Hypothalamus (tissue), 51 donors: ENCODE measurements around the gene NID2.

Experiments used
- DNase-seq, 51 donors: peaks; one replicate each; lab custom pipeline; 2025; lab: John Stamatoyannopoulos, UW

Gene NID2

GRCh38 chr14:52059649-52060048, 9.2 kb downstream of the NID2 start:
- DNase-seq, result no peak

- DNase-seq, result no peak
These were observed 10.5 kb downstream of the NID2 start for GRCh38 chr14:52058341-52058740.

GRCh38 chr14:52055167-52055566, 13.7 kb downstream of the NID2 start:
- no peak for DNase-seq

DNA sequence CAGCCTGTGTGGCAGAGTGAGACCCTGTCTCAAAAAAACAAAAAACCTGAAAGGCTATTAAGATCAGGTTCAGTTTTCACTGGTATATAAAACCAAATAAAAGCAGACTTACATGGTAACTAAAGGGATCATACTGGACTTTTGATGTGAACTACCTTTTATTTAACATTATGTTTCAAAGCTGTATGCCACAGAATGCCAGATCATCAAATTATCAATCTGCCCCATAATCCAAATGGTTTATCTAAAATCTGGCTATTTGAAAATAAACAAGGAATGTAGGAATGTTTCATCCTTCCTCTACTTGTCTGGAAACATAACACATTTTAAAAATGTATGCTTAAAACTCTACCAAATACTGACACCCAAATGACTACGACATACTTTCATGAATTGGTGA, 14.2 kb downstream of the NID2 start:
- no peak for DNase-seq

GRCh38 chr14:52053044-52053443, 15.8 kb downstream of the NID2 start:
- DNase-seq, result no peak

- no peak for DNase-seq
These were observed 16.4 kb downstream of the NID2 start for GRCh38 chr14:52052288-52052943.

GRCh38 chr14:52051871-52052270, 17.0 kb downstream of the NID2 start:
- no peak for DNase-seq

DNA sequence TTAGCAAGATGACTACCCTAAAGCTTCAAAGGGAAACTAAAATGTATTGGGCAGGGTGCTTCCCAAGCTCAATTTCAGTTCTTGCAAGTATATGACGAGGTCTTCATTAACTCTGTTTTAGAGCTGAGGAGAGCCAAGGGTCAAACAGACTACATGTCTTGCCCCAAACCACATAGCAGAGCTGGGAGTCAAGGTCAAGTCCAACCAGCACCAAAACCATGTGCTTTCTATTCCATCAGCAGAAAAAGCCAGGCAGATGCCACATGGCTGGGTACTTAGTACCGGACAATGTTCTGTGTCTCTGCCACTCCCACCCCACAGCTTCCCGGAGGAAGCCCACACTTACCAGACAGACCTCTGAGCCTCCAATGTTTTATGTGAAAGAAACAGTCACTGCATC, 17.6 kb downstream of the NID2 start:
- no peak for DNase-seq

DNA sequence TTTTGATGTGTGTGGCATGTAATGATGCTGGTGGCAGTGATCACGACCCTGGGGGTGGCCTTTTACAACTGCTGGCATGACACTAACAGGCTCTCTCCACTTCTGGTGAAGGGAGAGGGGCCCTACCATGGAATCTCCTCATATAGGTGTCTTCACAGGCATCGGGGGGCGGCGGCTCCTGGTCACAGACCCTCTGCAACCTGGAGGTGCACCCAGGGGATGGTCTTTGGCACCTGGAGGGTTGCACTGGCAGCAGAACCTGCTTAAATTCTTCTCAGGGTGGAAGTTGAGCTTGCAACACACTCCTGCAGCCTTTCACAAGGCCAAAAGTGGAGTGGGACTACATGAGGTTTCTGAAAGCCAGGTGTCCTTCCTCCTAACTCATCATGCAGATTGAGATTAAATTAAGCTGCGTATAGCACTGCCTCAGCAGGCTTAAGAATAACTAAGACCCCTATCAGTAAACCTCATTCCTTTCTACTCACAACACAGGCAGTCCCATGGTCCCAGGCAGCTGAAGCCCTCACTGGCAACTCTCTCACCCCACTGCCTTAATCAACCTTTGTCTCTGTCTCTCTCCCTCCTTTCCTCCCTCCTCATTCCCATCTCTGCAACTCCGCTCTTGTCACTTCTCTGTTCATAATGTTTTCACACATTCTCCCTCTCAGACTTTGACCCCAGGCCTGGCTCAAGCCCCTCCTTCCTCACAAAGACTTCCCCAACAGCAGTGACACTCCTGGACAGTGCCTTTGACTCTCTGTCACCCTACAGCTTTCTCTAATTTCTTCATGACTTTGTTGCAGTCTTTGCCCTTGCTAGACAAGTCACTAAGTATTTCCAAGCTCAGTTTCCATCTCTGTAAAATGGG, 18.9 kb downstream of the NID2 start:
- no peak for DNase-seq

DNA sequence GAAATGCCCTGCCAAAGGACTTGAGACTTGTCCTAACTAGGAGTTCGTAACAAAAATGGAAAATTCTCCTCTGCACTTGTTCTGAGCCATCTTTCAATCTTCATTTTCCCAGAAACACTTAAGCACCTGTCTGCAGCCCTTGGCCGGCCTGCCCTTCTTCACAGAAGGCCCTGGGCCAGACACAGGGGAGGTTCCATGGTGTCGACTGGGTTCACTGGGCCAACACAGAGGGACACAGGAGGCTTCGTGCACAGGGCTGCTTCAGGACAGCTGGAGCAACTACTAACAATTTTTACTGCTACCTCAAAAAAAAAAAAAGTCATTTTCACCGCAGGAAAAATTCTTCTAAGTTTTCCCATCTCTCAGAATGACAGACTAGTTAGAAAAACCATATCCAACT, 19.6 kb downstream of the NID2 start:
- DNase-seq, result no peak

- peak in 1 of 51 donors; percentile 9 for DNase-seq
These were observed 20.1 kb downstream of the NID2 start for GRCh38 chr14:52048641-52049204.

- DNase-seq, result no peak
These were observed 20.7 kb downstream of the NID2 start for GRCh38 chr14:52048116-52048515.

DNA sequence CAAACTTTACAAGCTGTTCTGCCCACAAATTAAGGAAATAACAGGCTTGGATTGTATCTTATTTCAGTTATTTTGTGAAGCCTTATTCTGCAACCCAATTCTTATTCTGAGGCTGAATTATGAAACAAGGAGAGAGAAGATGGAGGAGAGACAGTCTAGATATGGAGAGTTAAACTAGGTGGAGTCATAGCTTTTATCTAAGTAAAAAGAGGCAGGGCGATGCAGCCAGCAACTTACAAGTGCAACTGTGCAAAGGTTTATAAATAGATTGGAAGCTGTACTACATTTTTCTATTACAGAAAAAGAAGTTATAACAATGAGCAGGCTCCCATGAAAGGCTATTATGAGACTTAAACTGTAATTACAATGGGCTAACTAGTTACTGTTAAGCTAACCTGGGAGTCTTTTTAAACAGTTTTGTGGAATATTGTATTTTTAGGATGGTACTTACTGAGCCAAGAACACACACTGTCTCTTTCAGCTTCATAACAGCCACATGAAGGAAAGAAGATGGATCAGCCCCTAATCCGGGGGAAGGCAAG, 22.4 kb downstream of the NID2 start:
- DNase-seq, result no peak

GRCh38 chr14:52044791-52045522, 23.9 kb downstream of the NID2 start:
- DNase-seq, result no peak

- peak in 1 of 51 donors; percentile 3 for DNase-seq
These were observed 25.2 kb downstream of the NID2 start for GRCh38 chr14:52043690-52044089.

DNA sequence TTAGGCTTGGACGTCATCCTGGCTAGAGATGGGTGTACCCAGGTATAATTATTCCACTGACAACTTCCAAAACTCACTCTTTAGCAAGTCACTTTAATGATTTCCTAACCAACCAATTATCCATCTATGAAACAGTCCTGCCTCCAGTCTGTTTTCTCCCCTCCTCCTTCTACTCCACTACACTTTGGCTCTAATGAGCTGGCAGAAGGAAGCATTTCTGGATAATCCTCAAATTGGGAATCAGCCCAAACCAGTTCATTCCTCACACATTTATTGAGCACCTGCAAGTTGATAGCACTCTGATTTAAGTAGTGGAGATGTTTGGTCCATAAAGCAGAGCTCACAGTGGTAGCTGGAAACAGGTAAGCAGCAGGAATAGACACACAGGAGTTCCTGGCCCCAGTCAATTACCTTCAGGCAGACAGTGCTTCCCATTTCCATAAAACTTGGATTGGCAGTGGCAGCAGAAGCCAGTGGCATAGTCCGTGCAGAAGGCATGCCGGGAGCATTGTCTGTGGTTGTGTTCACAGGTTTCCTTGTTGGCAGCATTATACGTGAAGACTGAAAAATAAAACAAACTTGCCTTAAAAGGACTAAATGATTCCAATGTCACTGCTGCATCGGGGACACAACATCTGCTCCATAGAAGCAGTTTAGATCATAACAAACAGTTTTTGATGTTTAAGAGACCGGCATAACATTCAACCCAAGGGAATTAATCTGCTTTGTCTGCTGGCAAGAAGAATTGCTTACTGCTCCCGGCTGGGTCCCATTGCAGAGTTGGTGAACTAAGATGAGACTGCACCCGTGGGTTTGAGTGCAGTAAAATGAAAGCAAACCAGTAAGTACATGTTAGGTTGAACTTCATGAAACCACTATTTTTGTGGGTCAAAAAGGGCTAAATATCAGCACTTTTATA, 26.2 kb downstream of the NID2 start:
- DNase-seq, result no peak

DNA sequence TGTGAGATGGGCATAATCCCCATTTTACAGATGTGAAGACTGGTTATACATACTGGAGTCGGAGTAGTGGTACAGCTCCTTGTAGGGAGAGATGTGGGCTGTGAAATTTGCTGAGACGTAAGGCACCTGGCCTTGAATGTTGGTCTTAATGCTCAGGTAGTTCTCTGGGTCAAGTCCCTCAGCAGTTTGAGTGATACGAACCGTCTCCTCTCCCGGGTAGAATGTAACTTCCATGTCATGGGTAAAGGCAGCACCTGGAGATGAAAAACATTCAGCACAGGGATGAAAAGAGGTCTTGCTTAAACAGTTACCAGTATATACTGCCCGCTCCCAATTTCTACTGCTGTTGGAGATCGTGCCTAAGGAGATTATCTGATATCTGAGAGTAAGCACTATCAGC, 28.3 kb downstream of the NID2 start:
- DNase-seq, result no peak

DNA sequence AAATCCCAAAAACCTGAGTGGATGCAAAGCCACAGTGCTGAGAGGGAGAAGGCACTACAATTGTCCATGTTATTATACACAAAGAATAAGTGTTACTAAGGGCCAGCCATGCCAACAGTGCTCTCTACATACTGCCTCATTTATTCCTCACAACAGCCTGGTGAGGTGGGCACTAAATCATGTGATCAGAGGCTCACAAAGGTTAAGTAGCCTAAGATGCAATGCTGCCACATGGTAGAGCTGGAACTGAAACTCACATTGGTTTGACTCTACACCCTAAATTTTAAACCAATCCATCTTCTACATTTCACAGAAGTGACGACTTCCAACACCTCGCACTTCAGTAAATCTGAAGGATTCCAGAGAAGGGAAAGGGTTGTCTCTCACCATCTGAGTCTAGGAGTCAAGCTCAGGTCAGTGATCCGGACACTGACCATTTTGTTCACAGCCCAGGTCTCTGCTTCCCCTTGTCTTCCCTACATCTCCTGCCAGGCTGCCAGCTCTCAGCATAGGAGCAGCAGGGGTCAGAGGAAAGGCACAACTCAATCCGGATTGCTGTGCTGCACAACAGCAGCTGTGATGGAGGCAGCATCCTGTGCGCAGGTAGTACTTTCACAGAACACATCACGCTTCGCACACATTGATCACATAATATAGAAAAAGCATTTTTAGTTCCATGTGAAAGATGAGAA, 29.6 kb downstream of the NID2 start:
- no peak for DNase-seq

DNA sequence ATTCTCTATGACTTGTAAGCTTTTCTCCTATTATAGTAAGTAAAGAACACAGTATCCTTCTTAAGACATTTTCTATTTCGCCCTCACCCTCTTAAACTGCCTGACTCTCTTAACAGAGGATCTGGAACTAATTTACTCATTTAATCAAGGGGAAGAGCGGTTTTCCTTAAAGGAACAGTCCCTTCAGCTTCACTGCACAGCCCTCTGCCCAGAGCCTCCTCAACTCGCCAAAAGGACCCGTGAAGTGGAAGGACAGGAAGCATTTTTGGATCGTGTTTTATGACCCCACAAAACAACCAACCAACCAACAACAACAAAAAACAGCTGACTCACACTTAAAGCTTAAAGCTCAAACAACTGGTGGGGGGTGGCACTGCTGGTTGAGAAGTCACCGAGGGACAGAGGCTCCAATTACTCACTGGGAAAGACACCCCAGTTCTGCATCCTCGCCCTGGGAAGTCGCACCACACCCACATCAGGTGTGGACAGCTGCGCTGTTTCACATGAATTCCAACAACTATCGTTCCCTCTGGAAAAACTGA, 35.7 kb downstream of the NID2 start:
- DNase-seq, result no peak
